ENCODE measurements around the gene SYT10. TPM values are rescaled to one million over a fixed set of nuclear protein-coding genes. Genes with fewer than 3 reads are reported as not detected.

Gene SYT10
- total RNA-seq, 1 donor from 2014 or later = 1.2 TPM

GRCh38 chr12:33438025-33438772 is 1.4 kb downstream of the SYT10 start:
- H3K27ac Mint-ChIP-seq (ENCODE audit: unreplicated experiment) = no peak overlapping the region
- FAIRE-seq (no peak), DNase-seq (ENCODE audit: low read depth) (no peak)
- Histone ChIP-seq H3K27ac (ENCODE audit: low read depth, low read length) (no peak overlapping the region), H3K4me3 (ENCODE audit: insufficient read depth, low read depth, low read length) (no peak overlapping the region), H3K36me3 (ENCODE audit: insufficient read depth, low read length) (no peaks in the 10 kb centered on the region), H2AFZ (ENCODE audit: low read depth, low read length) (no peak overlapping the region), H3K9ac (ENCODE audit: low read length) (no peak overlapping the region), H4K20me1 (ENCODE audit: insufficient read depth, low read length) (no peaks in the 10 kb centered on the region), H3K4me2 (ENCODE audit: low read length) (no peak overlapping the region), H3K9me3 (ENCODE audit: insufficient read depth, low read depth, low read length) (no peaks in the 10 kb centered on the region), H3K4me1 (ENCODE audit: insufficient read depth, low read length) (no peaks in the 10 kb centered on the region), H3K79me2 (ENCODE audit: insufficient read depth, low read length) (no peaks in the 10 kb centered on the region), H3K27me3 (ENCODE audit: insufficient read depth, low read length) (peaks cover 25% of the 10 kb centered on the region)
- no peaks in the 10 kb centered on the region for H3K36me3 Mint-ChIP-seq (ENCODE audit: low read depth, unreplicated experiment)
- TF ChIP-seq EZH2 (IDR thresholded peaks at IDR 0.05; ENCODE audit: insufficient read depth, low read length) = peak; percentile 15
- no peak for TF ChIP-seq CTCF (IDR thresholded peaks at IDR 0.05; ENCODE audit: insufficient read depth, low read depth, low read length)
- H3K4me3 Mint-ChIP-seq (ENCODE audit: unreplicated experiment) = peak overlapping the region; percentile 95
- peaks cover 46% of the 10 kb centered on the region for H3K27me3 Mint-ChIP-seq (ENCODE audit: low read depth, unreplicated experiment)
- no peaks in the 10 kb centered on the region for H3K4me1 Mint-ChIP-seq (ENCODE audit: low read depth, unreplicated experiment)
- no peaks in the 10 kb centered on the region for H3K9me3 Mint-ChIP-seq (ENCODE audit: unreplicated experiment)

GRCh38 chr12:33437598-33437997 is 2.0 kb downstream of the SYT10 start:
- no peak overlapping the region for H2AFZ ChIP-seq (ENCODE audit: low read depth, low read length)
- no peak overlapping the region for H3K27ac ChIP-seq (ENCODE audit: low read depth, low read length)
- H4K20me1 ChIP-seq (ENCODE audit: insufficient read depth, low read length) = no peaks in the 10 kb centered on the region
- Mint-ChIP-seq H3K27ac (ENCODE audit: unreplicated experiment) (no peak overlapping the region), H3K4me1 (ENCODE audit: low read depth, unreplicated experiment) (no peaks in the 10 kb centered on the region), H3K27me3 (ENCODE audit: low read depth, unreplicated experiment) (peaks cover 44% of the 10 kb centered on the region), H3K36me3 (ENCODE audit: low read depth, unreplicated experiment) (no peaks in the 10 kb centered on the region), H3K4me3 (ENCODE audit: unreplicated experiment) (peak overlapping the region; percentile 50), H3K9me3 (ENCODE audit: unreplicated experiment) (no peaks in the 10 kb centered on the region)
- FAIRE-seq (no peak), DNase-seq (ENCODE audit: low read depth) (no peak)
- no peak overlapping the region for H3K4me2 ChIP-seq (ENCODE audit: low read length)
- TF ChIP-seq CTCF (IDR thresholded peaks at IDR 0.05; ENCODE audit: insufficient read depth, low read depth, low read length) (no peak), EZH2 (IDR thresholded peaks at IDR 0.05; ENCODE audit: insufficient read depth, low read length) (no peak)
- no peaks in the 10 kb centered on the region for H3K79me2 ChIP-seq (ENCODE audit: insufficient read depth, low read length)
- H3K36me3 ChIP-seq (ENCODE audit: insufficient read depth, low read length) = no peaks in the 10 kb centered on the region
- H3K9me3 ChIP-seq (ENCODE audit: insufficient read depth, low read depth, low read length) = no peaks in the 10 kb centered on the region
- peaks cover 25% of the 10 kb centered on the region for H3K27me3 ChIP-seq (ENCODE audit: insufficient read depth, low read length)
- H3K4me1 ChIP-seq (ENCODE audit: insufficient read depth, low read length) = no peaks in the 10 kb centered on the region
- no peak overlapping the region for H3K9ac ChIP-seq (ENCODE audit: low read length)
- no peak overlapping the region for H3K4me3 ChIP-seq (ENCODE audit: insufficient read depth, low read depth, low read length)

GRCh38 chr12:33432992-33433391 is 6.6 kb downstream of the SYT10 start:
- Histone ChIP-seq H3K27ac (ENCODE audit: low read depth, low read length) (no peak overlapping the region), H3K9ac (ENCODE audit: low read length) (no peak overlapping the region), H2AFZ (ENCODE audit: low read depth, low read length) (no peak overlapping the region), H3K9me3 (ENCODE audit: insufficient read depth, low read depth, low read length) (no peaks in the 10 kb centered on the region), H3K4me3 (ENCODE audit: insufficient read depth, low read depth, low read length) (no peak overlapping the region), H4K20me1 (ENCODE audit: insufficient read depth, low read length) (no peaks in the 10 kb centered on the region), H3K79me2 (ENCODE audit: insufficient read depth, low read length) (no peaks in the 10 kb centered on the region), H3K27me3 (ENCODE audit: insufficient read depth, low read length) (peaks cover 7% of the 10 kb centered on the region), H3K36me3 (ENCODE audit: insufficient read depth, low read length) (no peaks in the 10 kb centered on the region), H3K4me1 (ENCODE audit: insufficient read depth, low read length) (no peaks in the 10 kb centered on the region), H3K4me2 (ENCODE audit: low read length) (no peak overlapping the region)
- H3K4me3 Mint-ChIP-seq (ENCODE audit: unreplicated experiment) = no peak overlapping the region
- TF ChIP-seq CTCF (IDR thresholded peaks at IDR 0.05; ENCODE audit: insufficient read depth, low read depth, low read length) (no peak), EZH2 (IDR thresholded peaks at IDR 0.05; ENCODE audit: insufficient read depth, low read length) (no peak)
- peaks cover 1% of the 10 kb centered on the region for H3K4me1 Mint-ChIP-seq (ENCODE audit: low read depth, unreplicated experiment)
- FAIRE-seq = no peak
- peaks cover 17% of the 10 kb centered on the region for H3K27me3 Mint-ChIP-seq (ENCODE audit: low read depth, unreplicated experiment)
- H3K36me3 Mint-ChIP-seq (ENCODE audit: low read depth, unreplicated experiment) = no peaks in the 10 kb centered on the region
- no peaks in the 10 kb centered on the region for H3K9me3 Mint-ChIP-seq (ENCODE audit: unreplicated experiment)
- DNase-seq (ENCODE audit: low read depth) = no peak
- H3K27ac Mint-ChIP-seq (ENCODE audit: unreplicated experiment) = no peak overlapping the region

Data from astrocyte (in vitro differentiated cells and primary cell).